Omental fat pad (tissue), 4 donors: ENCODE results near the gene PRSS23. TPM values are rescaled to one million over a fixed set of nuclear protein-coding genes. Genes with fewer than 3 reads are reported as not detected.

ENCODE experiments used
- ATAC-seq: fragments of 150-250 bp; one replicate; pipeline ENCODE4 v1.9.1; 2016; ENCODE audit warnings: mild to moderate bottlenecking, moderate library complexity; ENCODE audit not compliant: low FRiP score
- DNase-seq: peaks from one replicate; pipeline ENCODE4 v3.0.0-alpha.2; 2019; ENCODE audit warnings: low spot score
- CTCF ChIP-seq, 3 donors: fragments of 450-650 bp; IDR thresholded peaks; one replicate each; pipeline ENCODE4 v1.5.1; 2016 to 2017; ENCODE audit warnings: antibody characterized with exemption in 3 of 3, mild to moderate bottlenecking in 3 of 3, moderate library complexity in 2 of 3
- total RNA-seq, 4 donors: library from RNA; depleted of rRNA; stranded (reverse); fragments of >200 nt; gene quantifications; one replicate each; pipeline ENCODE4 v1.1.0, GENCODE V29; 2016

PRSS23 gene
- total RNA-seq, 4 donors from 2014 or later, result 35.9 to 66.2 (median 50.3) TPM

- no peak for ATAC-seq
- no peak for TF ChIP-seq CTCF (IDR thresholded peaks at IDR 0.05)
- DNase-seq, result no peak
These were observed 25.0 kb upstream of the PRSS23 start for GRCh38 chr11:86775361-86775760.

GRCh38 chr11:86781546-86781945 is 18.8 kb upstream of the PRSS23 start:
- no peak for TF ChIP-seq CTCF (IDR thresholded peaks at IDR 0.05)
- DNase-seq (no peak), ATAC-seq (no peak)

- ATAC-seq, result no peak
- TF ChIP-seq CTCF (IDR thresholded peaks at IDR 0.05), result no peak
- no peak for DNase-seq
These were observed 17.6 kb upstream of the PRSS23 start for GRCh38 chr11:86782742-86783141.

- TF ChIP-seq CTCF (IDR thresholded peaks at IDR 0.05), result no peak
- ATAC-seq, result no peak
- DNase-seq, result no peak
These were observed 16.7 kb upstream of the PRSS23 start for GRCh38 chr11:86783661-86784060.

GRCh38 chr11:86784241-86784681 is 16.1 kb upstream of the PRSS23 start:
- no peak for TF ChIP-seq CTCF (IDR thresholded peaks at IDR 0.05)
- no peak for ATAC-seq
- DNase-seq, result no peak

- no peak for DNase-seq
- no peak for TF ChIP-seq CTCF (IDR thresholded peaks at IDR 0.05)
- no peak for ATAC-seq
These were observed 14.8 kb upstream of the PRSS23 start for GRCh38 chr11:86785576-86785975.

- no peak for TF ChIP-seq CTCF (IDR thresholded peaks at IDR 0.05)
- DNase-seq (no peak), ATAC-seq (no peak)
These were observed 13.3 kb upstream of the PRSS23 start for GRCh38 chr11:86787018-86787536.
